Measurements from ENCODE around the gene SLC4A5. TPM values are rescaled to one million over a fixed set of nuclear protein-coding genes. Genes with fewer than 3 reads are reported as not detected.

SLC4A5 gene
- total RNA-seq, 2 donors from 2014 or later: 6.2 to 65.9 TPM

DNA sequence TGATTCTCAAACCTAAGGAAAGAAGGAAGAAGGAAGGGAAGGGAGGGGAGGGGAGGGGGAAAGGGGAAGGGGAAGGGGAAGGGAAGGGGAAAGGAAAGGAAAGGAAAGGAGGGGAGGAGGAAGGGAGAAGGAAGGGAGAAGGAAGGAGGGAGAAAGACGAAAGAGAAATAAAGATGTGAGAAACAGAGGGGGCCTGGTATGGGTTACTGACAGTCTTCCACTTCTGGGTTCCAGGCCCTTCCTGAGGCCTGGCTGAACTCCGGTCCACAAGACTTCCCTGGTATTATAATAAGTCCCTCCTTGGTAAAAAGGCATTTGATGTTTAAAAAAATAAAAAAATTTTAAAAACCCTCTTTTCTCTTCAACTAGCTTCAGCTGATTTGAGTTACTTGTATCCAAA lies 17.4 kb downstream of the SLC4A5 start:
- H3K27me3 ChIP-seq (replicated peaks; ENCODE audit: insufficient read depth): no peaks in the 10 kb centered on the region

DNA sequence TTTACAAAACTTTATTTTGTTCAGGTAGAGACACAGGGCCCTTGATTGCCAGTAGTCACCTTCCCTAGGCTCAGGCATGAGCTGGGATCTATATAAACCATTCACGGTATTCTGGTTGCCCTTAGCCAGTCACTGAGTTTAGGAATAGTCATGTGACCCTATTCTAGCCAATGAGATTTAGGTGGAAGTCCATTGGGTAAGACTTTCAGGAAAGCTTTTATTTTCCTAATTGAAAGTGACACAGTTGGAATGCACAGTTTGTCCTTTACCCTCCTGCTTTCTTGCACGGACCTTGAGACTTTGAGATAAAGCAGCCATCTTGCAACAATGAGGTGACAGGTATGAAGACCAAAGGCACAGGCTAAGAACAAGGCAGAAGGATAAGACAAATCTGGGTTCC lies 21.5 kb downstream of the SLC4A5 start:
- no peak for DNase-seq (ENCODE audit: low spot score)
- Histone ChIP-seq H3K27me3 (replicated peaks; ENCODE audit: insufficient read depth) (no peaks in the 10 kb centered on the region), H3K9me3 (no peaks in the 10 kb centered on the region), H3K36me3 (no peaks in the 10 kb centered on the region), H3K4me3 (no peak overlapping the region), H3K4me1 (replicated peaks) (no peaks in the 10 kb centered on the region), H3K27ac (no peak overlapping the region)
- intact Hi-C loops (cut with DNase I): no loop called here
- TF ChIP-seq POLR2AphosphoS5 (IDR thresholded peaks at IDR 0.05) (no peak), POLR2A (IDR thresholded peaks at IDR 0.05) (no peak)
- TF ChIP-seq, protein P1, sequence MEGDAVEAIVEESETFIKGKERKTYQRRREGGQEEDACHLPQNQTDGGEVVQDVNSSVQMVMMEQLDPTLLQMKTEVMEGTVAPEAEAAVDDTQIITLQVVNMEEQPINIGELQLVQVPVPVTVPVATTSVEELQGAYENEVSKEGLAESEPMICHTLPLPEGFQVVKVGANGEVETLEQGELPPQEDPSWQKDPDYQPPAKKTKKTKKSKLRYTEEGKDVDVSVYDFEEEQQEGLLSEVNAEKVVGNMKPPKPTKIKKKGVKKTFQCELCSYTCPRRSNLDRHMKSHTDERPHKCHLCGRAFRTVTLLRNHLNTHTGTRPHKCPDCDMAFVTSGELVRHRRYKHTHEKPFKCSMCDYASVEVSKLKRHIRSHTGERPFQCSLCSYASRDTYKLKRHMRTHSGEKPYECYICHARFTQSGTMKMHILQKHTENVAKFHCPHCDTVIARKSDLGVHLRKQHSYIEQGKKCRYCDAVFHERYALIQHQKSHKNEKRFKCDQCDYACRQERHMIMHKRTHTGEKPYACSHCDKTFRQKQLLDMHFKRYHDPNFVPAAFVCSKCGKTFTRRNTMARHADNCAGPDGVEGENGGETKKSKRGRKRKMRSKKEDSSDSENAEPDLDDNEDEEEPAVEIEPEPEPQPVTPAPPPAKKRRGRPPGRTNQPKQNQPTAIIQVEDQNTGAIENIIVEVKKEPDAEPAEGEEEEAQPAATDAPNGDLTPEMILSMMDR (IDR thresholded peaks at IDR 0.05): no peak
- whole genome bisulfite sequencing: 95% methylated on average over 2 of the region's 2 CpGs

More for the DNA sequence above, 17.4 kb downstream of the SLC4A5 start:
- no peaks in the 10 kb centered on the region for H3K36me3 ChIP-seq
- no peaks in the 10 kb centered on the region for H3K4me1 ChIP-seq (replicated peaks)
- H3K4me3 ChIP-seq: no peak overlapping the region
- WGBS: 92% methylated on average over 2 of the region's 2 CpGs
- intact Hi-C loops (cut with DNase I): no loop called here
- TF ChIP-seq POLR2AphosphoS5 (IDR thresholded peaks at IDR 0.05): no peak
- no peak for TF ChIP-seq POLR2A (IDR thresholded peaks at IDR 0.05)
- TF ChIP-seq, protein P1 (IDR thresholded peaks at IDR 0.05): no peak
- no peak for DNase-seq (ENCODE audit: low spot score)
- H3K9me3 ChIP-seq: no peaks in the 10 kb centered on the region
- H3K27ac ChIP-seq: no peak overlapping the region

DNA sequence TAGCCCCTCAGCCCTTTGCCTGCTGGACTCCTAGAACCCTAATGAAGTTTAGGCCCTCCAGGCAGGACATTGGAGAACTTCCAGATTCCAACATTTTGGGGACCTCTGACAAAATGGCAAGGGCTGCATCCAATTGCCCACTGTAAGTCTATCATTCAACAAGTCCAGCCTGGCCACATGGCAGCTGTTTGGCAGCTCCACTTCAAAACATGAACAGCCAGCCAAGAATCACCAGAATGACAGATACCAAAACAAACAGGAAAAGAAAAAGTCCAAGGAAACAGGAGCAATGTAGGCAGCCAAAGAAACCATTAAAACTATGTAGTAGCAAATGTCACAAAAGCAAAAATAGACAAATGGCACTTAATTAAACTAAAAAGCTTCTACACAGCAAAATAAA lies 25.5 kb downstream of the SLC4A5 start:
- TF ChIP-seq, protein P1 (IDR thresholded peaks at IDR 0.05): no peak
- H3K27me3 ChIP-seq (replicated peaks; ENCODE audit: insufficient read depth): no peaks in the 10 kb centered on the region
- intact Hi-C loops (cut with DNase I): no loop called here
- H3K4me3 ChIP-seq: no peak overlapping the region
- no peaks in the 10 kb centered on the region for H3K4me1 ChIP-seq (replicated peaks)
- DNase-seq (ENCODE audit: low spot score): no peak
- no peaks in the 10 kb centered on the region for H3K9me3 ChIP-seq
- no peak overlapping the region for H3K27ac ChIP-seq
- H3K36me3 ChIP-seq: no peaks in the 10 kb centered on the region

DNA sequence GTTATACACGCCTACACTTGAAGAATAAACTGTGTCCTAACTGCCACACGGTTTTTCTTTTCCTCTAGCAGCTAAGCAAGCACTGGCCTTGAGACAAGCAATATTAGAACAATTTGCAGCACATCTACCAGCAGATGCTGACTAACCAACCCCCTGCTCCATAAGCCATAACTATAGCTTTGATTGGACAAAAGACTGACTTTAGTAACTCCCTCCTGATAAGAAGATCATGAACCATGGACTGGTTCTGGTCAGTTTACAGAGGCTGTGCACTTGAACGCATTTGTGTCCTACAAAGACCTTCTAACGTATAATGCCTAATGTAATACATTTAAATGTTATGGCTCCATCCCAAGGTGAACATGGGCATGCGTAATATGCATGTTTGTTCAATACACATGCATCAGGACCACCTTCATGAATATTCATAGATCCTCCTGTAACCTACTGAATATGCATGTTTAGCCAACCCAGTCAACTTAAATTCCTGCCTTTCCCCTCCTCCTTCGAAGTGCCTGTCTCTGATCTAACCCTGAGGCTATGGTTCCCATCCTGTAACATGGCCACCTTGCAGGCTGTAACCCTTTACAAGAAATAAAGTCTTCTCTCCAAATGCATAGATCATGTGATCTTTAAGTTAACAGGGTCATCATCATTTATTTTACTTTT lies 26.5 kb downstream of the SLC4A5 start:
- H3K36me3 ChIP-seq: no peaks in the 10 kb centered on the region
- WGBS: 59% methylated on average over 6 of the region's 6 CpGs
- no peaks in the 10 kb centered on the region for H3K4me1 ChIP-seq (replicated peaks)
- TF ChIP-seq, protein P1 (IDR thresholded peaks at IDR 0.05): no peak
- TF ChIP-seq POLR2A (IDR thresholded peaks at IDR 0.05) (no peak), POLR2AphosphoS5 (IDR thresholded peaks at IDR 0.05) (no peak)
- intact Hi-C loops (cut with DNase I): no loop called here
- H3K27me3 ChIP-seq (replicated peaks; ENCODE audit: insufficient read depth): no peaks in the 10 kb centered on the region
- no peaks in the 10 kb centered on the region for H3K9me3 ChIP-seq
- no peak overlapping the region for H3K4me3 ChIP-seq
- DNase-seq (ENCODE audit: low spot score): no peak
- H3K27ac ChIP-seq: no peak overlapping the region

DNA sequence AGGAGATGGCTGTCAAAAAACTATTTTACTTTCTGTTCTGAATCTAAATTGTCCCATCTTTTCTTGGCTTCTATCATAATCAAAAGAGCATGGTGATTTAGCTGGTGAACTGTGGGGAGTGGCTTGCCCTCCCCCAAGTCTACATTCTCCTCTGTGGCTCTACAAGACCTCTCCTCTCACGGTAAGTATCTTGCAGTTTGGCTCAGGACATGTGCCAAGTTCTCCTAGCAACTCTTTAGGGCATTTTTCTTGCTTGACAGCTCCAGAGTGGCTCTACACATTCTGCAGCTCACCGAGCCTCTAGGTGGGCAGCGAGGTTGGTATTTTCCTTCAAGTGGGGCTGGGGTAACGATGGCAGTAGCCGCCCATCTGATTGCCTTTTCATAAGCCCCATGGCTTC lies 29.1 kb downstream of the SLC4A5 start:
- no peaks in the 10 kb centered on the region for H3K36me3 ChIP-seq
- no peak for DNase-seq (ENCODE audit: low spot score)
- H3K27ac ChIP-seq: no peak overlapping the region

More for the DNA sequence above, 29.1 kb downstream of the SLC4A5 start:
- WGBS: 74% methylated on average over 5 of the region's 5 CpGs
- TF ChIP-seq POLR2AphosphoS5 (IDR thresholded peaks at IDR 0.05): no peak
- Histone ChIP-seq H3K27me3 (replicated peaks; ENCODE audit: insufficient read depth) (no peaks in the 10 kb centered on the region), H3K4me3 (no peak overlapping the region), H3K4me1 (replicated peaks) (no peaks in the 10 kb centered on the region), H3K9me3 (no peaks in the 10 kb centered on the region)
- intact Hi-C loops (cut with DNase I): no loop called here

Data from prostate gland (tissue), 2 donors.